Measurements from ENCODE around the gene LXN. TPM values are rescaled to one million over a fixed set of nuclear protein-coding genes. Genes with fewer than 3 reads are reported as not detected.

Gene LXN
- total RNA-seq, 2 donors from 2014 or later, result 8.8 to 10.0 TPM

DNA sequence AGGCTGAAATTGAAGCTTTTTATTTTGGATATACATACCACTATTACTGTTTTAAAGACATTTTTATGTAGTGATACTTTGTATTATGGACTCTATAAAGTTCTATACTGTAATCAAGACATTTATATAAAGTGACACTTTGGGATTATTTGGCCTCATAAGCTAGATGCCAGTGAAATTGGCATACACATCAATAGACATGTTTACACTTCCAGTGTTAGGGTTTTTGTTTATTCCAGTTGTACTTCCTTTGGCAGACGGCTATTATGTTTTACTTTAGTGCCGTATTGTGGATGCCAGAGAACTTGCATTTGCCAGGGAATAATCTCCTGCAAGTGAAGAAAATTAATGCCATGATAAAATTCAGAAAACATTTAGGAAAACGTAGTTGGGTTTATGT lies 6.0 kb downstream of the LXN start:
- no peaks in the 10 kb centered on the region for H3K9me3 ChIP-seq (ENCODE audit: control insufficient read depth, low read length)
- H3K4me3 ChIP-seq (ENCODE audit: low read length), result no peak overlapping the region
- no peak overlapping the region for H3K27ac ChIP-seq (ENCODE audit: low read depth, low read length)
- no peak overlapping the region for H3K27ac Mint-ChIP-seq
- peaks cover 37% of the 10 kb centered on the region for H3K36me3 Mint-ChIP-seq (ENCODE audit: low read depth)
- no peak overlapping the region for H3K4me3 Mint-ChIP-seq
- WGBS, 2 experiments (ENCODE audit: insufficient coverage in 1 of 2, insufficient read length in 1 of 2), result 94% methylated on average over 3 of the region's 3 CpGs; no CpG with 5 or more reads in 1 of the 2 experiments
- H3K4me1 ChIP-seq (ENCODE audit: control insufficient read depth, insufficient read depth, low read length), result no peaks in the 10 kb centered on the region
- H3K36me3 ChIP-seq (ENCODE audit: control insufficient read depth, insufficient read depth, low read length), result peaks cover 74% of the 10 kb centered on the region
- no peaks in the 10 kb centered on the region for H3K27me3 Mint-ChIP-seq (ENCODE audit: insufficient read depth)
- no peaks in the 10 kb centered on the region for H3K27me3 ChIP-seq (ENCODE audit: control insufficient read depth, insufficient read depth, low read length, poor library complexity, severe bottlenecking)
- TF ChIP-seq CTCF (conservative IDR thresholded peaks at IDR 0.05), result no peak
- peaks cover 4% of the 10 kb centered on the region for H3K4me1 Mint-ChIP-seq
- H3K9me3 Mint-ChIP-seq, result no peaks in the 10 kb centered on the region
- no peak overlapping the region for H3K9ac ChIP-seq (ENCODE audit: extremely low read depth, low read length, poor library complexity, severe bottlenecking)
- no peak for DNase-seq

DNA sequence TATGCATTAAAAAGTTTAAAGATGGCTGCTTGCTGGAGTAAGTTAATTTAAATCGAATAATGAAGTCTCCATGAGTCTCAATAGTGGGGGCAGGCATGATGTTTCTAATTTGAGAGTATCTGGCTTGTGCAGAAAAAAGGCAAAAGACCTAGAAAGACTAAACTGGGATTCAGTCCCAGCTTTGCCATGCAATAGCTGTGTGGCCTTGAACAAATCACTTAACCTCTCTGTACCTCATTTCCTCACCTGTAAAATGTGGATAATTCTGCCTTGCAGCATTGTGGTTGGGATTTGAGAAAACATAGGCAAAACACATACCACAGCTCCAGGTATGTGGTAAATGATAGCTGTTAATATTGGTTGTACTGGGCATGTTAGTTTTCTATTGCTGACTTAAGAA lies 8.6 kb downstream of the LXN start:
- H3K27ac ChIP-seq (ENCODE audit: low read depth, low read length), result no peak overlapping the region
- no peak for TF ChIP-seq CTCF (conservative IDR thresholded peaks at IDR 0.05)

DNA sequence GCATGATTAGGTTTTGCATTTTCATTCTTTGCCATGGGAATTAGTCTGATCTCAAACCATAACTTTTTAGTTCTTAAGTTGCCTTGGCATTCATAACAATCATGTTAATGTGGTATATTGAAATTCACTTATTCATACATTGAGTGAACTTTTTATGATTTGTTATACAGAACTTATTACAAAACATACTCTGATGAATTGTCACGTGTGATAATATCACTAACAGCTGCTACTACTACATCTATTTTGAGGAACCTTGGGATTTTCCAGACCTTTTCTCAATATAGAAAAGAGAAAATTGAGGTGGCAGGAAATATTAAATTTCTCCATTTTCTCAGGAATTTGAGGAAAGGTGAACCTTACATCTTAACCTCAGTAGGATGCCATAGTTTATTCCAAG lies 9.2 kb downstream of the LXN start:
- Histone ChIP-seq H3K36me3 (ENCODE audit: control insufficient read depth, insufficient read depth, low read length) (peaks cover 91% of the 10 kb centered on the region), H3K9ac (ENCODE audit: extremely low read depth, low read length, poor library complexity, severe bottlenecking) (no peak overlapping the region), H3K4me1 (ENCODE audit: control insufficient read depth, insufficient read depth, low read length) (no peaks in the 10 kb centered on the region), H3K27me3 (ENCODE audit: control insufficient read depth, insufficient read depth, low read length, poor library complexity, severe bottlenecking) (no peaks in the 10 kb centered on the region), H3K9me3 (ENCODE audit: control insufficient read depth, low read length) (no peaks in the 10 kb centered on the region), H3K4me3 (ENCODE audit: low read length) (no peak overlapping the region), H3K27ac (ENCODE audit: low read depth, low read length) (no peak overlapping the region)
- no peak for DNase-seq
- Mint-ChIP-seq H3K4me1 (no peaks in the 10 kb centered on the region), H3K9me3 (no peaks in the 10 kb centered on the region), H3K36me3 (ENCODE audit: low read depth) (peaks cover 36% of the 10 kb centered on the region), H3K4me3 (no peak overlapping the region), H3K27me3 (ENCODE audit: insufficient read depth) (no peaks in the 10 kb centered on the region), H3K27ac (no peak overlapping the region)
- no peak for TF ChIP-seq CTCF (conservative IDR thresholded peaks at IDR 0.05)
- WGBS, 2 experiments (ENCODE audit: insufficient coverage in 1 of 2, insufficient read length in 1 of 2), result 80% methylated on average over 1 of the region's 1 CpG; no CpG with 5 or more reads in 1 of the 2 experiments

More for the DNA sequence above, 8.6 kb downstream of the LXN start:
- no peak overlapping the region for H3K27ac Mint-ChIP-seq
- no peaks in the 10 kb centered on the region for H3K27me3 ChIP-seq (ENCODE audit: control insufficient read depth, insufficient read depth, low read length, poor library complexity, severe bottlenecking)
- no peaks in the 10 kb centered on the region for H3K9me3 Mint-ChIP-seq
- H3K36me3 ChIP-seq (ENCODE audit: control insufficient read depth, insufficient read depth, low read length), result peaks cover 91% of the 10 kb centered on the region
- no peaks in the 10 kb centered on the region for H3K27me3 Mint-ChIP-seq (ENCODE audit: insufficient read depth)
- H3K4me1 Mint-ChIP-seq, result no peaks in the 10 kb centered on the region
- WGBS, 2 experiments (ENCODE audit: insufficient coverage in 1 of 2, insufficient read length in 1 of 2), result 88 to 100% methylated on average over 1 of the region's 1 CpG
- DNase-seq, result no peak
- no peak overlapping the region for H3K4me3 ChIP-seq (ENCODE audit: low read length)
- H3K4me3 Mint-ChIP-seq, result no peak overlapping the region
- H3K4me1 ChIP-seq (ENCODE audit: control insufficient read depth, insufficient read depth, low read length), result no peaks in the 10 kb centered on the region
- H3K36me3 Mint-ChIP-seq (ENCODE audit: low read depth), result peaks cover 36% of the 10 kb centered on the region
- no peaks in the 10 kb centered on the region for H3K9me3 ChIP-seq (ENCODE audit: control insufficient read depth, low read length)
- H3K9ac ChIP-seq (ENCODE audit: extremely low read depth, low read length, poor library complexity, severe bottlenecking), result no peak overlapping the region
